MG63 (cell line): ENCODE measurements around the gene LIX1. TPM values are rescaled to one million over a fixed set of nuclear protein-coding genes. Genes with fewer than 3 reads are reported as not detected.
"Not testable (repeated sequence)": the region's sequence is repeated elsewhere in the genome, so short reads cannot be mapped to it uniquely, and the experiment has no call there.

Experiments
- DNase-seq: peaks from one replicate; pipeline ENCODE4 v3.0.0-alpha.2; 2020
- H3K27me3 ChIP-seq: fragments of 250-450 bp; sonication (Bioruptor Pico); 2 replicates; pipeline ENCODE4 v1.5.1; 2020; ENCODE audit warnings: mild to moderate bottlenecking, moderate library complexity
- H3K36me3 ChIP-seq: fragments of 250-450 bp; sonication (Bioruptor Pico); 2 replicates; pipeline ENCODE4 v1.5.1; 2020; ENCODE audit warnings: mild to moderate bottlenecking, moderate library complexity
- H3K4me3 ChIP-seq: fragments of 250-450 bp; sonication (Bioruptor Pico); 2 replicates; pipeline ENCODE4 v1.5.1; 2020; ENCODE audit warnings: mild to moderate bottlenecking, moderate library complexity
- H3K9me3 ChIP-seq: fragments of 250-450 bp; sonication (Bioruptor Pico); 2 replicates; pipeline ENCODE4 v1.5.1; 2020; ENCODE audit warnings: mild to moderate bottlenecking, moderate library complexity
- total RNA-seq: library from RNA; depleted of rRNA; stranded (reverse); fragments of >200 nt; shearing (Covaris generic); gene quantifications from 2 replicates; pipeline ENCODE4 v1.2.3, GENCODE V29; 2014; ENCODE audit warnings: low replicate concordance

LIX1 gene
- total RNA-seq, 1 experiment from 2014 or later = not detected

DNA sequence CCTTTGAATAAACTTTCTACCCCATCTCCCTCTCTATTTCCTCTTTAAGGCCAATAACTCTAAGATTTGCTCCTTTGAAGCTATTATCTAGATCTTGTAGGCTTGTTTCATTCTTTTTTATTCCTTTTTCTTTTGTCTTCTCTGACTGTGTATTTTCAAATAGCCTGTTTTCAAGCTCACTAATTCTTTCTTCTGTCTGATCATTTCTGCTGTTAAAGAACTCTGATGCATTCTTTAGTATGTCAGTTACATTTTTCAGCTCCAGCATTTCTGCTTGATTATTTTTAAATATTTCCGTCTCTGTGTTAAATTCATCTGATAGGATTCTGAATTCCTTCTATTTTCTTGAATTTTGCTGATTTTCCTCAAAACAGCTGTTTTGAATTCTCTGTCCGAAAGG lies 15.3 kb upstream of the LIX1 start:
- Histone ChIP-seq H3K4me3 (no peak overlapping the region), H3K27me3 (no peaks in the 10 kb centered on the region)

DNA sequence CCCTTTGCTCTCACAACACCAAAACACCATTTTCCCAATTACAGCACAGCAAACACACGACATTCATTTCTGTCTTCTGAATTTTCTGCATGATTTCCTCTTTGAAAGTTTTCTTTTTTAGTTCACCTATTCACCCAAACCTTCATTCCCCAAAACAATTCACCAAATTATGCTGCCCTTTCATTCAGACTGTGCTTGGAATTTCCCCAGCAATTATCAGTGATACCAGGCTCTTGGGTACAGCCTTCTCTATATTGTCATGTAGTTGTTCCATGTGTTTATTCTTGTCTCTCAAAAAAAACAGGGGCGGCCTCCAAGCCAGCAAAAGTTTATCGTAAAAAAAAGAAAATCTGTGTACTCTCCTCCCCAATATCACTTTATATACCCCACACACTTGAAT lies 9.0 kb upstream of the LIX1 start:
- no peaks in the 10 kb centered on the region; the same call in 1 of the 2 replicates for H3K27me3 ChIP-seq
- no peak overlapping the region for H3K4me3 ChIP-seq
- no peak for DNase-seq
- no peaks in the 10 kb centered on the region for H3K36me3 ChIP-seq
- H3K9me3 ChIP-seq = peaks cover 6% of the 10 kb centered on the region; the same call in 1 of the 2 replicates

More for the DNA sequence above, 15.3 kb upstream of the LIX1 start:
- Histone ChIP-seq H3K36me3 (peaks cover 31% of the 10 kb centered on the region), H3K9me3 (peaks cover 24% of the 10 kb centered on the region)
- no peak for DNase-seq

DNA sequence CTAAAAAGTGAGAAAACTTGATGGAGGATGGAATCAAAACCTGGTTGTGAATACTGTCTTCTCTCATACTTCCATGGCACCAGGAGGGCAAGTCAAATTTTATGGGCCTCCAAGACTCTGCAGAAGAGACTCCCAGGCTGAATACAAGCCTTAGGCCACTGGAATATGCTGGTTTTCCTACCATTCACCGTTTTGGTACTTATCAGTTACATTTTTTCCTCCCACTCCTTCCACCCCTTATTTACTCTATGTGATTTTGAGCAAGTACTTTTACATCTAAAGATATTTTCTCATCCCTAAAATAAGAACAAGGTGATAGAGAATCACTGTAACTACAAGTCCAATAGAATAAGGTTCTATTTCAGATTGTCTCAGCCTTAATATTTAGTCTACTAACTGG lies 8.0 kb upstream of the LIX1 start:
- H3K9me3 ChIP-seq = 0 out of 2 replicates have a peak, but pooled peaks cover 2% of the 10 kb centered on the region
- H3K27me3 ChIP-seq = no peaks in the 10 kb centered on the region; the same call in 1 of the 2 replicates
- H3K4me3 ChIP-seq = no peak overlapping the region
- no peaks in the 10 kb centered on the region for H3K36me3 ChIP-seq
- DNase-seq = no peak

GRCh38 chr5:97149709-97150108 lies 7.3 kb upstream of the LIX1 start:
- Histone ChIP-seq H3K4me3 (no peak overlapping the region), H3K9me3 (0 out of 2 replicates have a peak, but pooled peaks cover 2% of the 10 kb centered on the region), H3K27me3 (no peaks in the 10 kb centered on the region; the same call in 1 of the 2 replicates), H3K36me3 (no peaks in the 10 kb centered on the region)
- no peak for DNase-seq

DNA sequence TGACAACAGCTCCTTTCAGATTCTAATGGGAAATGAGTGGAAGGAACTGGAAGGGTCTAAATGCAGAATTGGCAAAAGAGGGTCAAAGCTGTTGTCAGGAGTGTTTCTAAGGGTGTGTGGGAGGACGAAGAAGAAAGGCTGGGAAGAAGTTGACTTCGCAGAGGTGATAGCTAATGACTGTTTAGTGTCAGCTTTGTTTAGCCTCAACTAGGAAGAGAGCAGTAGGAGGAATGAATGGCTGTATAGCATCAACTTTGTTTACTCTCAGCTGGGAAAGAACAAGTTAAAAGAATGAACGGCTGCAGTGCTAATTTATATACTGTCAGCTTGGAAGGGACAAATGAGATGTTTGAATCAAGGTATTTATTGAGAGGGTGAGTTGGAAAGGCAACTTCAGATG lies 5.9 kb upstream of the LIX1 start:
- H3K36me3 ChIP-seq = no peaks in the 10 kb centered on the region
- H3K27me3 ChIP-seq = no peaks in the 10 kb centered on the region; the same call in 1 of the 2 replicates
- DNase-seq = no peak
- no peak overlapping the region for H3K4me3 ChIP-seq
- no peaks in the 10 kb centered on the region for H3K9me3 ChIP-seq

DNA sequence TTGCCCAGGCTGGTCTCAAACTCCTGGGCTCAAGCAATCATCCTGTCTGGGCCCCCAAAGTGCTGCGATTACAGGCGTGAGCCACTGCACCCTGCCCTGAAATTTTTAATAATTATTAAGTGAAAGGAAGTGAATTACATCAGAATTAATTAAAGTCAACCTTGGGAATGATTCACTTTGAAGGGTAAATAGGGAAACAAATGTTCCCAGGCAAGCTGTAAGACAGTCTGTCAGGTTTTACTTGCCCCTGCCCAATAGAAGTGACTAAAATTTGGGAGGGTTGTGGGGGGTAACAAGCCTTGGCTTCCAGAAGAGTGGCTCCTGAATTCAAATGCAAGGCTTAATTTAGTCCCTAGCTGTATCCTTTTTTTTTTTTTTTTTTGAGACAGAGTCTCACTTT lies 1.3 kb upstream of the LIX1 start:
- H3K27me3 ChIP-seq = peaks cover 15% of the 10 kb centered on the region
- H3K36me3 ChIP-seq = no peaks in the 10 kb centered on the region
- no peak for DNase-seq
- no peaks in the 10 kb centered on the region for H3K9me3 ChIP-seq
- no peak overlapping the region for H3K4me3 ChIP-seq

DNA sequence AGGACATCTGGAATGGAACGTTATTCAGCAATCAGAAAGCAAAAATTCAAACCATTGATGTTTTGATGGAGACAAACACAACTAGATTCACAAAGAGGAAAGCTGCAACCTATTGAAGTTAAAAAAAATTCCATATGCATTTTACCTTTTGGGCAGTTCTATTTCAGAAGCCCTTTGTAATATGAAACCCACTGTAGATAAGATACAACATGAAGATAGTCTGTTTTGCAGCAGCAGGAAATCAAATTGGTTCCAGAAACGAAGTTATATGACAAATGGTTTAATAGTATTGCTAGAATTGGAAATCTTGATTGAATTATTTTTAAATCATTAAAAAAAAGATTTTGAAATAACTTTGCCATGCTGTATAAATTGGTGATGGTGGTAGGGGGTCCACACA lies 872 bp downstream of the LIX1 start:
- Histone ChIP-seq H3K4me3 (no peak overlapping the region), H3K36me3 (no peaks in the 10 kb centered on the region), H3K27me3 (peaks cover 17% of the 10 kb centered on the region), H3K9me3 (no peaks in the 10 kb centered on the region)
- DNase-seq = no peak

- no peaks in the 10 kb centered on the region for H3K36me3 ChIP-seq
- no peak for DNase-seq
- peaks cover 17% of the 10 kb centered on the region for H3K27me3 ChIP-seq
- no peaks in the 10 kb centered on the region for H3K9me3 ChIP-seq
- H3K4me3 ChIP-seq = no peak overlapping the region
These were observed 1.4 kb downstream of the LIX1 start for GRCh38 chr5:97141031-97141430.

DNA sequence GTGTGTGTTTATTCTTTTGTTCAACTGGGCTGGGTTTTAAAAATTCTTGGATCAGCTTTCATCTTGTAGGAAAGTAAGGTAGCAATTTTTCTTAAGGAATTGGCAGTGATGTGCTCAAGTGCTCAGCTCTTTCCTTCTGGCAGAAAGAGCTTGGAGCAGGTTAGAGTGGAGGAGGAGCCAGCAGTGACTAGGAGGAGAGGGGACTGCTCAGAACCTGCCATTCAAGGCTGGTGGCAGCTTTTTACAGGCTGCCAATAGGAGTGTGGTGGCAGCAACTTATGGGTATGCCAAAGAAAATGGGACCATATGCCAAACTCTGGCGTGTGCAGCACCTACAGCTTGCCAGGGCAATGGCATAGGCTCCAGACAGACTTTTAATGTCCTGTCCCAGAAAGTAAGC lies 2.2 kb downstream of the LIX1 start:
- peak; percentile 28 for DNase-seq
- H3K27me3 ChIP-seq = peaks cover 17% of the 10 kb centered on the region

DNA sequence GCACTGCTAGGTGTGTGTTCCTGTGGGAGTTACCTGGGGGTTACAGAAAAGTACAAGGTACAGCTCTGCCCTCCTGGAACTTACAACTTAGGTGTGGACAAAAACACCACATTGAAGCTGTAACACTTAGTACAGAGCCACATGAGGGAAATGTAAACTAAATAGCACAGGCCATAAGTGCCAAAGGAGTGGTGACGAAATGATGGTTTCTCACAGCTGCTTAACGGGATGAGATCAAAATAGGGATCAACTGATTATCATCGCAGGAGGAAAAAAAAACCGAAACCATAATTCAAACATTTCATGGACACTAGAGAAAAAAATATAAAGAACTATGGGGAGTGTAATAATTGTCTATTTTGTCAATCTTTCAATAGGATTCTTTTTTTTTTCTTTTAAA lies 5.9 kb downstream of the LIX1 start:
- Histone ChIP-seq H3K4me3 (no peak overlapping the region), H3K27me3 (peaks cover 14% of the 10 kb centered on the region), H3K9me3 (no peaks in the 10 kb centered on the region), H3K36me3 (no peaks in the 10 kb centered on the region)
- no peak for DNase-seq

More for the DNA sequence above, 2.2 kb downstream of the LIX1 start:
- not testable (repeated sequence) for H3K4me3 ChIP-seq, H3K36me3 ChIP-seq, H3K9me3 ChIP-seq

DNA sequence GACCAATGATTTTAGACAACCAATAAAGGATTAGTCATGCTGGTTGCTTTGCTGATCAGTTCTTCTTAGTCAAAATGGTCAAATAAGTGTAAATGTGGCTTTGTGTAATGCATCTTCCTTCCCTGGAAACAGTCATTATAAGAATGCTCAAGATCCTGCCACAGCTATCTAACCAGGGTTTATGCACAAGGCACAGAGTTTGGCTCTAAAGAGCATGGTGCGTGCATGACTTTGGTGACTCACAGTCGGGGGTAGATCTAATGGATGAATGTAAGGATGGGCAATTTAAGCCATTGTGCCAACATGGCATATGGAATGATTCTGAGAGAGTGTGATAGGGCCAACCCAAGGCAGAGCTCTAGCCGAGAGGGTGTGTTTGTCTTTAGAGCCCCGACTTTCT lies 6.5 kb downstream of the LIX1 start:
- H3K27me3 ChIP-seq = peaks cover 11% of the 10 kb centered on the region
- no peaks in the 10 kb centered on the region for H3K36me3 ChIP-seq
- no peak overlapping the region for H3K4me3 ChIP-seq
- H3K9me3 ChIP-seq = no peaks in the 10 kb centered on the region
- no peak for DNase-seq

- DNase-seq = no peak
- Histone ChIP-seq H3K27me3 (peaks cover 5% of the 10 kb centered on the region), H3K36me3 (no peaks in the 10 kb centered on the region), H3K4me3 (no peak overlapping the region), H3K9me3 (no peaks in the 10 kb centered on the region)
These were observed 7.8 kb downstream of the LIX1 start for GRCh38 chr5:97134634-97135033.

DNA sequence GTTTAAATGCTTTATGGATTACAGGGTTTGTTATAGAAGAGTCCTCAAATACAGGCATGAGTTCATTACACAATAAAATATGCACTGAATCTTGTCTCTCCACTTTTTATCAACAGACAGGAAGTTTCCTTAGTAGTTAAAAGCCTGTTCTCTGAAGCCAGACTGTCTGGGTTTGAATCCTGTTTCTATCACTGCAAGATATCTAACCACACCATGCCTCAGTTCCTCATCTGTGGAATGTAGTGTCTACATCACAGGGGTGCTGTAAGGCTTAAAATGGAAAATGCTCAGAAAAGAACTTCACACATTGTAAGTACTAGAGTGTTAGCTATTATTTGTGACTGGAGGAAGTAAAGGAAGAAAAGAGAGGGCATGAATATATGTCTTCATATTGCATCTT lies 9.3 kb downstream of the LIX1 start:
- no peak for DNase-seq
- no peaks in the 10 kb centered on the region for H3K36me3 ChIP-seq
- H3K9me3 ChIP-seq = no peaks in the 10 kb centered on the region
- no peak overlapping the region for H3K4me3 ChIP-seq
- H3K27me3 ChIP-seq = peaks cover 2% of the 10 kb centered on the region; the same call in 1 of the 2 replicates

- Histone ChIP-seq H3K4me3 (no peak overlapping the region), H3K9me3 (no peaks in the 10 kb centered on the region), H3K36me3 (no peaks in the 10 kb centered on the region), H3K27me3 (peaks cover 4% of the 10 kb centered on the region; the same call in 1 of the 2 replicates)
- DNase-seq = no peak
These were observed 10.5 kb downstream of the LIX1 start for GRCh38 chr5:97131921-97132320.

DNA sequence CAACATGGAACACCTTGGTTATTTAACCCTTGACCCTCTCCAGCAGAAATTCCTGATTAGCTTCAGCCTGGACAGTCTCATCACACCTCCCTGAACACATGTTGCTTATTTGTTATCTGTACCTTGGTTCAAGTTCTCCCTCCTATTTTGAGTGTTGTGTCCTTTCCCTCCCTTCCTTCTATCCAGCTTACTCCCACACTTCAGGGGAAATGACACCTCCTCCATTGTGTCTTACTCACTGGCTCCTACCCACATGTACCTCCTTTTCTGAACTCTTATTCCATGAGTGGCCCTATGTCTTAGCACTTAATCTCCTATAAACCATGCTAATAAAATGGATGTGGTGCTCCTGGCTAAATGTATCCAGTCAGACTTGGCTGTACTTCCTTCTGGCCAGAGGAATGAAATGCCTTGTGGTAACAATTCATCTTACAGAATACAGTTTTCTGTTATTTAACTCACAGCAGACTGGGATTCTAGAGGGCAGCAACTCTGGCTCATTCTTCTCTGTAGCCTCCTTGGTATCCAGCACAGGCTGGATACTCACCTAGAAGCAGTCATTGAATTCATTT lies 11.2 kb downstream of the LIX1 start:
- Histone ChIP-seq H3K27me3 (peaks cover 5% of the 10 kb centered on the region; the same call in 1 of the 2 replicates), H3K4me3 (no peak overlapping the region), H3K36me3 (no peaks in the 10 kb centered on the region), H3K9me3 (no peaks in the 10 kb centered on the region)
- peak; percentile 30 for DNase-seq

DNA sequence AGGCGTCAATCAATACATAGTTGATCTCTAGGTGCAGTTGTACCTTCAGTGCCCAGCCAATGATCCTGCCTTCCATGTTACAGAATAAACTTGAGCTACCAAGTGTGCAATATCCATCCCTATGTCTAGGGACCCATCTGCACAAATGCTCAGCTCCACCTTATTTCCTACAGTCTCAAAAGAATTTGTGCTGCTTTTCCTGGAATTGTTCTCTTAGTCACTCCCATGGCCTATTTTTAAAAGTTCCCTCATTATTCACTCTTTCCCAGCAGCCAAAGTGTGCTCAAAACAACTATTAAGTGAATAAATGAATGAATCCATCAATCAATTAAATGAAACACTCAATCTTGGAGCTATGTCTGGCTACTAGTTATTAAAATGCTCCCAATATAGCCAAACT lies 14.7 kb downstream of the LIX1 start:
- no peaks in the 10 kb centered on the region for H3K36me3 ChIP-seq
- H3K9me3 ChIP-seq = no peaks in the 10 kb centered on the region
- peaks cover 33% of the 10 kb centered on the region for H3K27me3 ChIP-seq
- H3K4me3 ChIP-seq = no peak overlapping the region
- DNase-seq = no peak

GRCh38 chr5:97125125-97125683 lies 17.2 kb downstream of the LIX1 start:
- Histone ChIP-seq H3K4me3 (no peak overlapping the region), H3K9me3 (no peaks in the 10 kb centered on the region), H3K36me3 (no peaks in the 10 kb centered on the region), H3K27me3 (peaks cover 54% of the 10 kb centered on the region)
- DNase-seq = no peak

DNA sequence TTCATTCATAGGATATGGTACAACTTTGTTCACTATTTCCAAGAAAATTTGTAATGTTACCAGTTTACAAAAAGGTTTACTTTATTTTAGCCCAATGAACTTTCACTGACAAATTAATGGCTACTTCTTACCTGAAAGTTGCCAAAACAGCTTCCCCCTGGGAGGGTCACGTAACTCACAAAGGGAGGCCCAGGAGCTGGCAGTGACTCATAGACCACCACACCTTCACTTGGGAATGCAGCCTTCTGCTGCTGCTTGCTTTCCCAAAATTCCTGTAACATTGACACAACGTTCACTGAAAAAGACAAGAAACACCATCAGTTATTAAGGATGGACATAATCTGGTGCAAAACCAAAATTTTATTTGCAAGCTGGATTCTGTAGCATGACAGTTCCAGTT lies 18.1 kb downstream of the LIX1 start:
- Histone ChIP-seq H3K9me3 (no peaks in the 10 kb centered on the region), H3K27me3 (peaks cover 59% of the 10 kb centered on the region)
- DNase-seq = no peak

More for the DNA sequence above, 18.1 kb downstream of the LIX1 start:
- Histone ChIP-seq H3K4me3 (no peak overlapping the region), H3K36me3 (no peaks in the 10 kb centered on the region)
